GM18520 (cell line): ENCODE results near the gene UGT1A10.
"Not testable (repeated sequence)": the region's sequence is repeated elsewhere in the genome, so short reads cannot be mapped to it uniquely, and the experiment has no call there.

ENCODE experiments used
- ATAC-seq: cut with Tn5 transposase; IDR thresholded peaks from one replicate; pipeline ENCODE4 v1.9.1; 2021; ENCODE audit not compliant: unreplicated experiment

The UGT1A10 gene

GRCh38 chr2:233691443-233692433, 55.5 kb downstream of the UGT1A10 start:
- ATAC-seq = no peak

GRCh38 chr2:233692648-233693047, 56.4 kb downstream of the UGT1A10 start, which contains the start of gene UGT1A6:
Gene UGT1A6, plus strand, starts transcription at chr2:233692890. Its CDS starts 115 bp downstream, at chr2:233693005.
- no peak for ATAC-seq

GRCh38 chr2:233693963-233694362, 57.7 kb downstream of the UGT1A10 start:
- no peak for ATAC-seq

GRCh38 chr2:233698740-233699139, 62.5 kb downstream of the UGT1A10 start:
- ATAC-seq = no peak

- no peak for ATAC-seq
These were observed 63.3 kb downstream of the UGT1A10 start for GRCh38 chr2:233699424-233700027.

GRCh38 chr2:233700028-233700635, 63.9 kb downstream of the UGT1A10 start:
- ATAC-seq = no peak

GRCh38 chr2:233700842-233701241, 64.6 kb downstream of the UGT1A10 start:
- ATAC-seq = not testable (repeated sequence)

- ATAC-seq = no peak
These were observed 66.0 kb downstream of the UGT1A10 start for GRCh38 chr2:233702238-233702637.

GRCh38 chr2:233705911-233706506, 69.8 kb downstream of the UGT1A10 start:
- no peak for ATAC-seq

GRCh38 chr2:233706720-233707119, 70.5 kb downstream of the UGT1A10 start:
- ATAC-seq = no peak

- ATAC-seq = no peak
These were observed 71.8 kb downstream of the UGT1A10 start for GRCh38 chr2:233707940-233708644.

GRCh38 chr2:233708942-233709341, 72.7 kb downstream of the UGT1A10 start:
- no peak for ATAC-seq

- no peak for ATAC-seq
These were observed 75.2 kb downstream of the UGT1A10 start for GRCh38 chr2:233711312-233712008.

- ATAC-seq = no peak
These were observed 76.5 kb downstream of the UGT1A10 start, which contains the start of gene UGT1A5 for GRCh38 chr2:233712611-233713261. Gene UGT1A5, plus strand, starts transcription at chr2:233712907. Its CDS starts 85 bp downstream, at chr2:233712992.

GRCh38 chr2:233713262-233713615, 77.0 kb downstream of the UGT1A10 start:
- no peak for ATAC-seq

GRCh38 chr2:233714121-233714520, 77.9 kb downstream of the UGT1A10 start:
- ATAC-seq = no peak

- no peak for ATAC-seq
These were observed 82.3 kb downstream of the UGT1A10 start, which contains the start of gene UGT1A4 for GRCh38 chr2:233718552-233718951. Gene UGT1A4, plus strand, starts transcription at chr2:233718736. Its CDS starts 85 bp downstream, at chr2:233718821.

GRCh38 chr2:233728723-233729301, 92.6 kb downstream of the UGT1A10 start, which contains the start of gene UGT1A3:
Gene UGT1A3, plus strand, starts transcription at chr2:233729042. Its CDS starts 85 bp downstream, at chr2:233729127.
- ATAC-seq = no peak
